NAMALWA (cell line): ENCODE data around the gene GOLGA1.

Experiments used
- DNase-seq: peaks from one replicate; pipeline ENCODE4 v3.0.0-alpha.2; 2015; ENCODE audit warnings: low spot score

The GOLGA1 gene

GRCh38 chr9:124835026-124835557, 105.8 kb downstream of the GOLGA1 start:
- DNase-seq, result no peak

GRCh38 chr9:124834591-124834990, 106.3 kb downstream of the GOLGA1 start:
- DNase-seq, result no peak

GRCh38 chr9:124831642-124832364, 109.1 kb downstream of the GOLGA1 start:
- no peak for DNase-seq

GRCh38 chr9:124830593-124830992, 110.3 kb downstream of the GOLGA1 start:
- no peak for DNase-seq

- no peak for DNase-seq
Measured at GRCh38 chr9:124829334-124829669, 111.6 kb downstream of the GOLGA1 start.

- no peak for DNase-seq
Measured at GRCh38 chr9:124828489-124829333, 112.2 kb downstream of the GOLGA1 start.
